Naive thymus-derived CD8-positive, alpha-beta T cell (primary cell): Measurements from ENCODE around the gene AQP12A. TPM values are rescaled to one million over a fixed set of nuclear protein-coding genes. Genes with fewer than 3 reads are reported as not detected.
"Not testable (repeated sequence)": the region's sequence is repeated elsewhere in the genome, so short reads cannot be mapped to it uniquely, and the experiment has no call there.

Experiments
- ATAC-seq, 2 donors: fragments of 150-1000 bp; cut with Tn5 transposase in 1 of 2; sonication (Bioruptor Pico), chemical (Tn5 transposase) in 1 of 2; 1 replicate in 1 of 2; 2 replicates in 1 of 2; pipeline ENCODE4 v1.10.0; 2021; ENCODE audit warnings: mild to moderate bottlenecking in 2 of 2, moderate library complexity in 2 of 2
- POLR2A ChIA-PET: fragments of 350-600 bp; sonication (Branson Sonifier 250); formaldehyde crosslinking; loops from one replicate; lab custom pipeline; 2021; ENCODE audit warnings: antibody characterized with exemption; lab: Charles Lee
- DNase-seq, 10 donors: peaks; one replicate each; pipeline versions ENCODE4 v3.0.0 to v3.0.0-alpha.2; 2020 to 2022
- H3K27ac Mint-ChIP-seq, 10 donors: one replicate each; pipeline ENCODE4 v1.8.0; 2020 to 2022; ENCODE audit warnings: mild to moderate bottlenecking in 10 of 10, mixed read lengths in 10 of 10, moderate library complexity in 4 of 10, inconsistent platforms in 1 of 10
- H3K27me3 Mint-ChIP-seq, 5 donors: one replicate each; pipeline ENCODE4 v1.8.0; 2021 to 2022; ENCODE audit warnings: mixed read lengths in 5 of 5
- H3K36me3 Mint-ChIP-seq, 3 donors: one replicate each; pipeline ENCODE4 v1.8.0; 2020 to 2022; ENCODE audit warnings: mixed read lengths in 3 of 3, mild to moderate bottlenecking in 2 of 3, inconsistent platforms in 1 of 3
- H3K4me1 Mint-ChIP-seq, 4 donors: one replicate each; pipeline ENCODE4 v1.8.0; 2021 to 2022; ENCODE audit warnings: mixed read lengths in 4 of 4
- H3K4me3 Mint-ChIP-seq, 10 donors: one replicate each; pipeline ENCODE4 v1.8.0; 2020 to 2022; ENCODE audit warnings: mild to moderate bottlenecking in 10 of 10, mixed read lengths in 10 of 10, moderate library complexity in 6 of 10, inconsistent platforms in 1 of 10
- H3K9me3 Mint-ChIP-seq, 9 donors: one replicate each; pipeline ENCODE4 v1.8.0; 2020 to 2022; ENCODE audit warnings: mixed read lengths in 9 of 9, mild to moderate bottlenecking in 3 of 9, inconsistent platforms in 1 of 9, moderate library complexity in 1 of 9
- polyA plus RNA-seq, 3 donors: library from polyadenylated mRNA; unstranded; fragments of 300-500 nt; fragmentation: Illumina TruSeq; gene quantifications; one replicate each; pipeline ENCODE4 v1.2.3, GENCODE V29; 2021
- total RNA-seq, 8 experiments: library from RNA in 2 of 8; stranded (reverse) in 2 of 8; gene quantifications; one replicate each; pipeline ENCODE4 v1.2.3 and lab custom pipeline; 2021 to 2026

The AQP12A gene, protein sequence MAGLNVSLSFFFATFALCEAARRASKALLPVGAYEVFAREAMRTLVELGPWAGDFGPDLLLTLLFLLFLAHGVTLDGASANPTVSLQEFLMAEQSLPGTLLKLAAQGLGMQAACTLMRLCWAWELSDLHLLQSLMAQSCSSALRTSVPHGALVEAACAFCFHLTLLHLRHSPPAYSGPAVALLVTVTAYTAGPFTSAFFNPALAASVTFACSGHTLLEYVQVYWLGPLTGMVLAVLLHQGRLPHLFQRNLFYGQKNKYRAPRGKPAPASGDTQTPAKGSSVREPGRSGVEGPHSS
- total RNA-seq (not detected), polyA plus RNA-seq (not detected), total RNA-seq (lab: John Stamatoyannopoulos, UW) (0 reads per million in 6 experiments)

GRCh38 chr2:240691631-240692420, at the start of gene AQP12A:
AQP12A (plus strand) TSS chr2:240691866; CDS start chr2:240691914, 48 bp downstream.
- peak within 1 kb of the TSS in 1 of 10 donors; percentile 61 for H3K27ac Mint-ChIP-seq
- H3K4me1 Mint-ChIP-seq, ATAC-seq, H3K9me3 Mint-ChIP-seq, POLR2A ChIA-PET, H3K36me3 Mint-ChIP-seq, H3K27me3 Mint-ChIP-seq: not testable (repeated sequence)
- peak in 1 of 10 donors; percentile 47 for DNase-seq
- H3K4me3 Mint-ChIP-seq: peak within 1 kb of the TSS in 6 of 10 donors; percentile 24 to 64 (median 42)

GRCh38 chr2:240642061-240642805, 49.4 kb upstream of the AQP12A start:
- DNase-seq (no peak), ATAC-seq (no peak)
- H3K4me1 Mint-ChIP-seq: peaks cover 0 to 15% (median 7%) of the 10 kb centered on the region in 4 donors
- POLR2A ChIA-PET: no interaction called here
- no peaks in the 10 kb centered on the region for H3K36me3 Mint-ChIP-seq
- no peak overlapping the region for H3K4me3 Mint-ChIP-seq
- no peaks in the 10 kb centered on the region for H3K9me3 Mint-ChIP-seq
- no peak overlapping the region for H3K27ac Mint-ChIP-seq
- peaks cover 0 to under 1% (median 0%) of the 10 kb centered on the region in 5 donors for H3K27me3 Mint-ChIP-seq

GRCh38 chr2:240642806-240643092, 48.9 kb upstream of the AQP12A start:
- DNase-seq (no peak), ATAC-seq (no peak)
- H3K9me3 Mint-ChIP-seq: no peaks in the 10 kb centered on the region
- POLR2A ChIA-PET: no interaction called here
- no peaks in the 10 kb centered on the region for H3K36me3 Mint-ChIP-seq
- H3K4me1 Mint-ChIP-seq: peaks cover 0 to 15% (median 7%) of the 10 kb centered on the region in 4 donors
- no peak overlapping the region for H3K27ac Mint-ChIP-seq
- peaks cover 3 to 6% (median 4%) of the 10 kb centered on the region in 5 donors for H3K27me3 Mint-ChIP-seq
- H3K4me3 Mint-ChIP-seq: no peak overlapping the region

- Mint-ChIP-seq H3K9me3 (no peaks in the 10 kb centered on the region), H3K4me1 (peaks cover 0 to 15% (median 5%) of the 10 kb centered on the region in 4 donors), H3K27me3 (peaks cover 3 to 11% (median 6%) of the 10 kb centered on the region in 5 donors), H3K4me3 (no peak overlapping the region), H3K27ac (peak overlapping the region in 2 of 10 donors; percentile 34 to 39), H3K36me3 (no peaks in the 10 kb centered on the region)
- ATAC-seq: no peak
- DNase-seq: no peak
- POLR2A ChIA-PET: interaction anchor here (0.9 kb wide), 1 partner anchor 54 kb away, joined by 3 read pairs; no protein-coding TSS in a partner anchor
Measured at GRCh38 chr2:240643093-240643810, 48.4 kb upstream of the AQP12A start.

- Mint-ChIP-seq H3K4me3 (no peak overlapping the region), H3K9me3 (no peaks in the 10 kb centered on the region), H3K27me3 (peaks cover 3 to 16% (median 7%) of the 10 kb centered on the region in 5 donors), H3K4me1 (peaks cover 0 to 15% (median 4%) of the 10 kb centered on the region in 4 donors), H3K36me3 (no peaks in the 10 kb centered on the region), H3K27ac (peak overlapping the region in 2 of 10 donors; percentile 34 to 41)
- POLR2A ChIA-PET: interaction anchor here (0.9 kb wide), 1 partner anchor 55 kb away, joined by 3 read pairs; no protein-coding TSS in a partner anchor
- ATAC-seq (no peak), DNase-seq (no peak)
Measured at GRCh38 chr2:240643811-240644150, 47.9 kb upstream of the AQP12A start.

- H3K36me3 Mint-ChIP-seq: no peaks in the 10 kb centered on the region
- H3K27ac Mint-ChIP-seq: peak overlapping the region in 1 of 10 donors; percentile 41
- H3K27me3 Mint-ChIP-seq: peaks cover 3 to 18% (median 10%) of the 10 kb centered on the region in 5 donors
- H3K4me1 Mint-ChIP-seq: peaks cover 0 to 15% (median 4%) of the 10 kb centered on the region in 4 donors
- no peaks in the 10 kb centered on the region for H3K9me3 Mint-ChIP-seq
- POLR2A ChIA-PET: interaction anchor here (0.9 kb wide), 1 partner anchor 55 kb away, joined by 3 read pairs; no protein-coding TSS in a partner anchor
- no peak overlapping the region for H3K4me3 Mint-ChIP-seq
- ATAC-seq: no peak
- DNase-seq: no peak
Measured at GRCh38 chr2:240644171-240644651, 47.5 kb upstream of the AQP12A start.

DNA sequence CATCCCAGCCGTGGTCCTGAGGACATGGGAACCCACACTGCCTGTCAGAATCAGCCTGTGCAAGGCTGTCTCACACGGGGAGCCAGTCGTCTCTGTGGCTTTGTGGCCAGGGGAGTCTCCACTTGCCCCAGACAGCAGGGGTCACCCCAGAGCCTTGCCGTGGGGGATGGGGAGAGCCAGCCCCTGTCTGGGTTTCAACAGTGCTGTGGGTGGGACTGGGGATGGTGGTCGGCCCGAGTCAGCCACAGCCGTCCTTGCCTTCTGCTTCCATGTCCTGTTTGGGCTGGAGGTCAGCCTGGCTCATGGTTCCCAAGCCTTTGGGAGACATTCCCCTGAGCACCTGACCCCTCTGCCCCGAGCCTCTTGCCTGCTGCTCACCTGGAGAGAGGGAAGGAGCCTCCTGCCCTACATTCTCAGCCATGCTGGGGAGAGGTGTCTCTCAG, 46.8 kb upstream of the AQP12A start:
- Mint-ChIP-seq H3K36me3 (no peaks in the 10 kb centered on the region), H3K4me3 (no peak overlapping the region), H3K9me3 (no peaks in the 10 kb centered on the region), H3K4me1 (peaks cover 0 to 15% (median 4%) of the 10 kb centered on the region in 4 donors), H3K27ac (peak overlapping the region in 1 of 10 donors; percentile 84), H3K27me3 (peaks cover 3 to 18% (median 15%) of the 10 kb centered on the region in 5 donors)
- POLR2A ChIA-PET: no interaction called here
- no peak for DNase-seq
- ATAC-seq: no peak

DNA sequence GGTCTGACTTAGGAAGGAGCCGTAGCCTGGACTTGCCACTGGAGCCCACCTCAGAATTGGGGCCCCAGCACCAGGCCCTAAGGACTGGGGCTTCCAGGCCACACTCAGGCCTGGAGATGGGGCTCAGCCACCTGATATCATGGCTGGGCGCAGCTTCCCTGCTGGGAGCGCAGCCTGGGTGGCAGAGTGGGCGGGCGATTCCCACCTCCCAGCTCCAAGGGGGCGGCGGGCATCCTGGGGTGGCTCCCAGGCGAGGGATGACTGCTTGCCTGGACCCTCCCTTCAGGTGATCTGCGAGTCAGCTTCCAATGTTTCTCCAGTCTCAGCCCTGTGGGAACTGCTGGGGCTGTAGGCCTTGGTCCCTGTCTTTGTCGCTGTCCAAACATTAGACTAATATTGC, 46.3 kb upstream of the AQP12A start:
- Mint-ChIP-seq H3K4me3 (no peak overlapping the region), H3K36me3 (no peaks in the 10 kb centered on the region), H3K27ac (peak overlapping the region in 4 of 10 donors; percentile 56 to 69 (median 62)), H3K27me3 (peaks cover 3 to 18% (median 16%) of the 10 kb centered on the region in 5 donors), H3K4me1 (peaks cover 0 to 15% (median 4%) of the 10 kb centered on the region in 4 donors), H3K9me3 (no peaks in the 10 kb centered on the region)
- ATAC-seq: no peak
- POLR2A ChIA-PET: no interaction called here
- DNase-seq: no peak

DNA sequence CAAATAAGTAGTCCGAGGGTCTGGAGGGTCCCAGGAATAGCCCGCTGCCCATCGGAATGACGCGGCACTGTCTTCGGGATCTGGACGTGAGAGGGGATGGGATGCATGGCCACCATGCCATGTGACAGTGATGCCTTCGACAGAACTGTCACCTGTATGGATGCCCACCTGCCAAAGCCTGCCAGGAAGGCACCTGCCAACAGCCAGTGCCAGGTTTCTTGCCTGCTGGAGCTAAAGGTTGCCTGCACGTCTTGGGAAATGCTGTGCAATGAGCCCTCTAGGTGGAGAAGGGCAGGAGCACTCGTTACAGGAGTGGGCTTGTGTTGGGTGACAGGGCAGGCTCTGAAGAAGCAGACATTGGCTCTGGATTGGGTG, 45.9 kb upstream of the AQP12A start:
- Mint-ChIP-seq H3K4me3 (peak overlapping the region in 4 of 10 donors; percentile 33 to 50 (median 36)), H3K36me3 (no peaks in the 10 kb centered on the region), H3K27ac (peak overlapping the region in 7 of 10 donors; percentile 60 to 88 (median 77)), H3K4me1 (peaks cover 0 to 15% (median 4%) of the 10 kb centered on the region in 4 donors), H3K27me3 (peaks cover 3 to 19% (median 16%) of the 10 kb centered on the region in 5 donors), H3K9me3 (no peaks in the 10 kb centered on the region)
- DNase-seq (no peak), ATAC-seq (no peak)
- POLR2A ChIA-PET: no interaction called here

GRCh38 chr2:240646176-240646899, 45.3 kb upstream of the AQP12A start:
- Mint-ChIP-seq H3K4me3 (peak overlapping the region in 6 of 10 donors; percentile 33 to 68 (median 42)), H3K9me3 (no peaks in the 10 kb centered on the region), H3K27ac (peak overlapping the region in 7 of 10 donors; percentile 25 to 88 (median 77)), H3K36me3 (no peaks in the 10 kb centered on the region), H3K27me3 (peaks cover 3 to 25% (median 18%) of the 10 kb centered on the region in 5 donors), H3K4me1 (peaks cover 0 to 13% (median 4%) of the 10 kb centered on the region in 4 donors)
- POLR2A ChIA-PET: no interaction called here
- ATAC-seq: peak in 1 of 2 donors; percentile 83
- DNase-seq: peak in 5 of 10 donors; percentile 21 to 44 (median 35)

- H3K36me3 Mint-ChIP-seq: no peaks in the 10 kb centered on the region
- H3K4me1 Mint-ChIP-seq: peaks cover 0 to 13% (median 4%) of the 10 kb centered on the region in 4 donors
- H3K27ac Mint-ChIP-seq: peak overlapping the region in 1 of 10 donors; percentile 44
- no peak for ATAC-seq
- H3K27me3 Mint-ChIP-seq: peaks cover 3 to 29% (median 22%) of the 10 kb centered on the region in 5 donors
- H3K9me3 Mint-ChIP-seq: no peaks in the 10 kb centered on the region
- POLR2A ChIA-PET: no interaction called here
- DNase-seq: no peak
- no peak overlapping the region for H3K4me3 Mint-ChIP-seq
Measured at GRCh38 chr2:240646900-240647502, 44.7 kb upstream of the AQP12A start.
